Activated CD4-positive, CD25-positive, alpha-beta regulatory T cell (primary cell): Measurements from ENCODE around the gene PPP1R3F.
A peak's percentile ranks its signal among the peaks of the same experiment; 100 is the strongest.

Experiments used
- DNase-seq, 4 experiments: peaks; one replicate each; lab custom pipeline; 2025; lab: John Stamatoyannopoulos, UW

Gene PPP1R3F

GRCh38 chrX:49269767-49270248 is at the start of gene PPP1R3F:
TSS of gene PPP1R3F (plus strand) at chrX:49269793. CDS start at chrX:49269870, 77 bp downstream.
- DNase-seq: peak in 2 of 4 experiments; percentile 37 to 45

- DNase-seq: no peak
Measured at GRCh38 chrX:49220100-49220499, 49.5 kb upstream of the PPP1R3F start.

GRCh38 chrX:49221868-49222267 is 47.7 kb upstream of the PPP1R3F start:
- no peak for DNase-seq

GRCh38 chrX:49225858-49226257 is 43.7 kb upstream of the PPP1R3F start:
- no peak for DNase-seq

GRCh38 chrX:49226946-49227345 is 42.6 kb upstream of the PPP1R3F start:
- no peak for DNase-seq

- DNase-seq: no peak
Measured at GRCh38 chrX:49227726-49228125, 41.9 kb upstream of the PPP1R3F start.

- no peak for DNase-seq
Measured at GRCh38 chrX:49228185-49228584, 41.4 kb upstream of the PPP1R3F start.

GRCh38 chrX:49230500-49231232 is 38.9 kb upstream of the PPP1R3F start:
- DNase-seq: peak in 2 of 4 experiments; percentile 21 to 23

- no peak for DNase-seq
Measured at GRCh38 chrX:49231333-49232000, 38.1 kb upstream of the PPP1R3F start.

- no peak for DNase-seq
Measured at GRCh38 chrX:49232525-49232924, 37.1 kb upstream of the PPP1R3F start.

GRCh38 chrX:49233176-49233575 is 36.4 kb upstream of the PPP1R3F start, which contains the start of gene CACNA1F:
TSS of gene CACNA1F (minus strand) at chrX:49233340. CDS start at chrX:49233309, 31 bp downstream.
- no peak for DNase-seq

GRCh38 chrX:49233887-49234555 is 35.6 kb upstream of the PPP1R3F start:
- DNase-seq: no peak

GRCh38 chrX:49237060-49237459 is 32.5 kb upstream of the PPP1R3F start:
- no peak for DNase-seq

GRCh38 chrX:49238735-49239134 is 30.9 kb upstream of the PPP1R3F start:
- DNase-seq: no peak

- no peak for DNase-seq
Measured at GRCh38 chrX:49242545-49243066, 27.0 kb upstream of the PPP1R3F start.

- DNase-seq: no peak
Measured at GRCh38 chrX:49243166-49243565, 26.4 kb upstream of the PPP1R3F start.

GRCh38 chrX:49244207-49244606 is 25.4 kb upstream of the PPP1R3F start:
- no peak for DNase-seq

- no peak for DNase-seq
Measured at GRCh38 chrX:49246541-49246940, 23.1 kb upstream of the PPP1R3F start.

GRCh38 chrX:49247346-49247745 is 22.2 kb upstream of the PPP1R3F start:
- no peak for DNase-seq

GRCh38 chrX:49247916-49248811 is 21.4 kb upstream of the PPP1R3F start:
- DNase-seq: no peak

GRCh38 chrX:49249071-49249470 is 20.5 kb upstream of the PPP1R3F start:
- peak in 1 of 4 experiments; percentile 10 for DNase-seq
